SK-N-SH treated with all-trans-retinoic acid at 6 μM for 48 hours (cell line): ENCODE results near the gene MCEMP1.

Experiments used
- ATAC-seq: fragments of 200-7000 bp; cut with Tn5 transposase; 3 replicates; pipeline ENCODE4 v1.9.1; 2020; ENCODE audit warnings: mild to moderate bottlenecking, moderate library complexity
- ARNTL ChIP-seq: fragments of 450-650 bp; formaldehyde crosslinking; IDR thresholded peaks from 2 replicates; pipeline ENCODE4 v1.5.0; 2020; ENCODE audit warnings: low read depth, mild to moderate bottlenecking, moderate library complexity, borderline replicate concordance
- BACH2 ChIP-seq: fragments of 250-450 bp; sonication (Bioruptor Pico); IDR thresholded peaks from 2 replicates; pipeline ENCODE4 v1.9.0; 2021; ENCODE audit warnings: mild to moderate bottlenecking, borderline replicate concordance
- CREB5 ChIP-seq: fragments of 250-450 bp; sonication (Bioruptor Pico); IDR thresholded peaks from 2 replicates; pipeline ENCODE4 v1.5.1; 2020; ENCODE audit warnings: low read depth, mild to moderate bottlenecking, moderate library complexity
- CSDC2 ChIP-seq: fragments of 250-450 bp; sonication (Bioruptor Pico); IDR thresholded peaks from 2 replicates; pipeline ENCODE4 v1.5.0; 2020; ENCODE audit warnings: mild to moderate bottlenecking, moderate library complexity
- CSRNP3 ChIP-seq: fragments of 250-450 bp; sonication (Bioruptor Pico); IDR thresholded peaks from 2 replicates; pipeline ENCODE4 v1.5.1; 2021; ENCODE audit warnings: mild to moderate bottlenecking, moderate library complexity
- ESRRG ChIP-seq: fragments of 250-450 bp; sonication (Bioruptor Pico); IDR thresholded peaks from 2 replicates; pipeline ENCODE4 v1.6.1; 2021; ENCODE audit warnings: mild to moderate bottlenecking
- GLIS3 ChIP-seq: fragments of 250-450 bp; sonication (Bioruptor Pico); IDR thresholded peaks from 2 replicates; pipeline ENCODE4 v1.5.0; 2020; ENCODE audit warnings: mild to moderate bottlenecking, moderate library complexity
- ISL1 ChIP-seq: fragments of 250-450 bp; sonication (Bioruptor Pico); IDR thresholded peaks from 2 replicates; pipeline ENCODE4 v2.1.2; 2022; ENCODE audit warnings: mild to moderate bottlenecking, moderate library complexity
- OSR1 ChIP-seq: fragments of 250-450 bp; sonication (Bioruptor Pico); IDR thresholded peaks from 2 replicates; pipeline ENCODE4 v1.8.0; 2022; ENCODE audit warnings: moderate library complexity, mild to moderate bottlenecking, inconsistent platforms
- PATZ1 ChIP-seq: fragments of 250-450 bp; sonication (Bioruptor Pico); IDR thresholded peaks from 2 replicates; pipeline ENCODE4 v1.8.0; 2020; ENCODE audit warnings: mild to moderate bottlenecking, moderate library complexity, borderline replicate concordance
- POU6F1 ChIP-seq: fragments of 250-450 bp; sonication (Bioruptor Pico); IDR thresholded peaks from 2 replicates; pipeline ENCODE4 v1.8.0; 2021; ENCODE audit warnings: low read depth, mild to moderate bottlenecking, moderate library complexity, borderline replicate concordance
- PPARA ChIP-seq: fragments of 250-450 bp; sonication (Bioruptor Pico); IDR thresholded peaks from 2 replicates; pipeline ENCODE4 v1.5.0; 2020; ENCODE audit warnings: mild to moderate bottlenecking, borderline replicate concordance
- RARB ChIP-seq: fragments of 250-450 bp; sonication (Bioruptor Pico); IDR thresholded peaks from 2 replicates; pipeline ENCODE4 v1.8.0; 2021; ENCODE audit warnings: mild to moderate bottlenecking, moderate library complexity
- SNAI2 ChIP-seq: fragments of 250-450 bp; sonication (Bioruptor Pico); IDR thresholded peaks from 2 replicates; pipeline ENCODE4 v1.5.0; 2020; ENCODE audit warnings: mild to moderate bottlenecking, moderate library complexity
- TCF4 ChIP-seq: fragments of 250-450 bp; sonication (Bioruptor Pico); IDR thresholded peaks from 2 replicates; pipeline ENCODE4 v1.8.0; 2021; ENCODE audit warnings: mild to moderate bottlenecking, moderate library complexity, borderline replicate concordance
- TOX ChIP-seq: fragments of 250-450 bp; sonication (Bioruptor Pico); IDR thresholded peaks from 2 replicates; pipeline ENCODE4 v1.8.0; 2021; ENCODE audit warnings: mild to moderate bottlenecking, moderate library complexity, borderline replicate concordance
- TSHZ2 ChIP-seq: fragments of 250-450 bp; sonication (Bioruptor Pico); IDR thresholded peaks from 2 replicates; pipeline ENCODE4 v1.5.0; 2020; ENCODE audit warnings: mild to moderate bottlenecking, moderate library complexity
- ZFP30 ChIP-seq: fragments of 450-650 bp; formaldehyde crosslinking; IDR thresholded peaks from 2 replicates; pipeline ENCODE4 v1.5.0; 2022; ENCODE audit warnings: mild to moderate bottlenecking, moderate library complexity
- ZNF565 ChIP-seq: fragments of 450-650 bp; formaldehyde crosslinking; conservative IDR thresholded peaks from 2 replicates; pipeline ENCODE4 v1.5.0; 2020; ENCODE audit warnings: low read depth, mild to moderate bottlenecking, moderate library complexity
- ZNF70 ChIP-seq: fragments of 450-650 bp; formaldehyde crosslinking; IDR thresholded peaks from 2 replicates; pipeline ENCODE4 v1.5.0; 2020; ENCODE audit warnings: mild to moderate bottlenecking, moderate library complexity
- ZNF8 ChIP-seq: fragments of 450-650 bp; formaldehyde crosslinking; IDR thresholded peaks from 2 replicates; pipeline ENCODE4 v1.5.0; 2020; ENCODE audit warnings: mild to moderate bottlenecking, moderate library complexity

Gene MCEMP1

GRCh38 chr19:7694499-7694898 is 17.6 kb downstream of the MCEMP1 start:
- no peak for TF ChIP-seq TCF4 (CRISPR knock-in tag)
- no peak for TF ChIP-seq POU6F1 (CRISPR knock-in tag)
- ATAC-seq = no peak

GRCh38 chr19:7697721-7698287 is 20.9 kb downstream of the MCEMP1 start:
- no peak; the same call in 2 of the 3 replicates for ATAC-seq
- TF ChIP-seq ZNF565 (CRISPR knock-in tag) = no peak
- no peak for TF ChIP-seq ZFP30 (CRISPR knock-in tag)
- no peak for TF ChIP-seq BACH2
- TF ChIP-seq CREB5 = no peak
- no peak for TF ChIP-seq RARB (CRISPR knock-in tag)
- TF ChIP-seq TOX = no peak
- TF ChIP-seq ISL1 (CRISPR knock-in tag) = no peak
- no peak for TF ChIP-seq TCF4 (CRISPR knock-in tag)
- no peak for TF ChIP-seq CSDC2 (CRISPR knock-in tag)
- no peak for TF ChIP-seq CSRNP3 (CRISPR knock-in tag)
- TF ChIP-seq PPARA = no peak
- no peak for TF ChIP-seq SNAI2 (CRISPR knock-in tag)

GRCh38 chr19:7698583-7698982 is 21.7 kb downstream of the MCEMP1 start:
- TF ChIP-seq ESRRG (CRISPR knock-in tag) = no peak
- TF ChIP-seq ZFP30 (CRISPR knock-in tag) = no peak
- no peak for TF ChIP-seq TOX
- TF ChIP-seq ZNF70 (CRISPR knock-in tag) = no peak
- no peak for TF ChIP-seq RARB (CRISPR knock-in tag)
- no peak for TF ChIP-seq GLIS3
- ATAC-seq = peak; percentile 15; the same call in 1 of the 3 replicates

- TF ChIP-seq ZNF70 (CRISPR knock-in tag) (no peak), PATZ1 (CRISPR knock-in tag) (no peak), CREB5 (no peak), ZNF8 (no peak), OSR1 (no peak), TOX (no peak), CSDC2 (CRISPR knock-in tag) (no peak), GLIS3 (no peak), ZNF565 (CRISPR knock-in tag) (no peak), ISL1 (CRISPR knock-in tag) (no peak), TSHZ2 (CRISPR knock-in tag) (no peak), BACH2 (no peak), ARNTL (CRISPR knock-in tag) (no peak), TCF4 (CRISPR knock-in tag) (no peak), SNAI2 (CRISPR knock-in tag) (no peak)
- ATAC-seq = peak; percentile 18; the same call in 1 of the 3 replicates
Observed at GRCh38 chr19:7699003-7699402, 22.1 kb downstream of the MCEMP1 start.
